ENCODE measurements around the gene SLC38A4.
"Not testable (repeated sequence)": the region's sequence is repeated elsewhere in the genome, so short reads cannot be mapped to it uniquely, and the experiment has no call there.

SLC38A4 gene

DNA sequence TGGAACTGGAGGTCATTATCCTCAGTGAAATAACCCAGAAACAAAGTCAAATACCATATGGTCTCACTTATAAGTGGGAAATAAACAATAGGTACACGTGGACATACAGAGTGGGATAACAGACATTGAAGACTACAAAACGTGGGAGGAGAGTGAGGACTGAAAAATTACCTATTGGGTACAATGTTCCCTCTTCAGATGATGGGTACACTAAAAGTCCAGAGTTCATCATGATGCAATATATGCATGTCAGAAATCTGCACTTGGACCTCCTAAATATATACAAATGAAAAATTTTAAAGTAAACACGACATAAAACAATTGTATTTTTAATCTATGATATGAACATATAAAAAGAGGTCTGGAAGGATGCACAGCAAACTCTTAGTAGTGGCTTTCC lies 71.2 kb downstream of the SLC38A4 start:
- DNase-seq (ENCODE audit: low spot score): no peak
- in situ Hi-C loops (cut with MboI; ENCODE audit: low pct_unique_long_range_greater_than_20kb, low sequenced_read_pairs, unreplicated experiment): no loop called here
- TF ChIP-seq, protein P1, sequence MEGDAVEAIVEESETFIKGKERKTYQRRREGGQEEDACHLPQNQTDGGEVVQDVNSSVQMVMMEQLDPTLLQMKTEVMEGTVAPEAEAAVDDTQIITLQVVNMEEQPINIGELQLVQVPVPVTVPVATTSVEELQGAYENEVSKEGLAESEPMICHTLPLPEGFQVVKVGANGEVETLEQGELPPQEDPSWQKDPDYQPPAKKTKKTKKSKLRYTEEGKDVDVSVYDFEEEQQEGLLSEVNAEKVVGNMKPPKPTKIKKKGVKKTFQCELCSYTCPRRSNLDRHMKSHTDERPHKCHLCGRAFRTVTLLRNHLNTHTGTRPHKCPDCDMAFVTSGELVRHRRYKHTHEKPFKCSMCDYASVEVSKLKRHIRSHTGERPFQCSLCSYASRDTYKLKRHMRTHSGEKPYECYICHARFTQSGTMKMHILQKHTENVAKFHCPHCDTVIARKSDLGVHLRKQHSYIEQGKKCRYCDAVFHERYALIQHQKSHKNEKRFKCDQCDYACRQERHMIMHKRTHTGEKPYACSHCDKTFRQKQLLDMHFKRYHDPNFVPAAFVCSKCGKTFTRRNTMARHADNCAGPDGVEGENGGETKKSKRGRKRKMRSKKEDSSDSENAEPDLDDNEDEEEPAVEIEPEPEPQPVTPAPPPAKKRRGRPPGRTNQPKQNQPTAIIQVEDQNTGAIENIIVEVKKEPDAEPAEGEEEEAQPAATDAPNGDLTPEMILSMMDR (IDR thresholded peaks at IDR 0.05; ENCODE audit: extremely low read depth, insufficient read depth, missing control alignments): no peak

GRCh38 chr12:46752396-46752795 lies 73.4 kb downstream of the SLC38A4 start:
- TF ChIP-seq, protein P1 (IDR thresholded peaks at IDR 0.05; ENCODE audit: extremely low read depth, insufficient read depth, missing control alignments): no peak
- in situ Hi-C loops (cut with MboI; ENCODE audit: low pct_unique_long_range_greater_than_20kb, low sequenced_read_pairs, unreplicated experiment): no loop called here
- no peak for DNase-seq (ENCODE audit: low spot score)

- no peak for DNase-seq (ENCODE audit: low spot score)
- in situ Hi-C loops (cut with MboI; ENCODE audit: low pct_unique_long_range_greater_than_20kb, low sequenced_read_pairs, unreplicated experiment): no loop called here
- TF ChIP-seq, protein P1 (IDR thresholded peaks at IDR 0.05; ENCODE audit: extremely low read depth, insufficient read depth, missing control alignments): no peak
Observed at GRCh38 chr12:46751173-46751572, 74.6 kb downstream of the SLC38A4 start.

GRCh38 chr12:46749322-46749721 lies 76.5 kb downstream of the SLC38A4 start:
- no peak for DNase-seq (ENCODE audit: low spot score)
- TF ChIP-seq, protein P1 (IDR thresholded peaks at IDR 0.05; ENCODE audit: extremely low read depth, insufficient read depth, missing control alignments): no peak
- in situ Hi-C loops (cut with MboI; ENCODE audit: low pct_unique_long_range_greater_than_20kb, low sequenced_read_pairs, unreplicated experiment): no loop called here

DNA sequence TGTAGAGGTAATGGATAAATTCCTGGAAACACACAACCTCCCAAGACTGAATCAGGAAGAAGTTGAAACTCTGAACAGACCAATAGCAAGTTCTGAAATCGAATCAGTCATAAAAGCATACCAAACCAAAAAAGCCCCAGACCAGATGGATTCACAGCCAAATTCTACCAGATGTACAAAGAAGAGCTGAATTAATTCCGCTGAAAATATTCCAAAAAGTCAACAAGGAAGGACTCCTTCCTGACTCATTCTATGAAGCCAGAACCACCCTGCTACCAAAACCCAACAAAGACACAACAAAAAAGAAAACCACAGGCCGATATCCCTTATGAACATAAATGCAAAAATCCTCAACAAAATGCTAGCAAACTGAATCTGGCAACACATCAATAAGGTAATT lies 81.5 kb downstream of the SLC38A4 start:
- in situ Hi-C loops (cut with MboI; ENCODE audit: low pct_unique_long_range_greater_than_20kb, low sequenced_read_pairs, unreplicated experiment): no loop called here
- TF ChIP-seq, protein P1 (IDR thresholded peaks at IDR 0.05; ENCODE audit: extremely low read depth, insufficient read depth, missing control alignments): no peak
- no peak for DNase-seq (ENCODE audit: low spot score)

GRCh38 chr12:46743456-46743855 lies 82.3 kb downstream of the SLC38A4 start:
- DNase-seq (ENCODE audit: low spot score): no peak
- in situ Hi-C loops (cut with MboI; ENCODE audit: low pct_unique_long_range_greater_than_20kb, low sequenced_read_pairs, unreplicated experiment): no loop called here
- TF ChIP-seq, protein P1 (IDR thresholded peaks at IDR 0.05; ENCODE audit: extremely low read depth, insufficient read depth, missing control alignments): no peak

GRCh38 chr12:46742271-46742670 lies 83.5 kb downstream of the SLC38A4 start:
- not testable (repeated sequence) for DNase-seq (ENCODE audit: low spot score)

More at GRCh38 chr12:46742271-46742670, 83.5 kb downstream of the SLC38A4 start:
- in situ Hi-C loops (cut with MboI; ENCODE audit: low pct_unique_long_range_greater_than_20kb, low sequenced_read_pairs, unreplicated experiment): not testable (repeated sequence)
